GM10248 (cell line): Measurements from ENCODE around the gene DEDD2.

Experiments
- CTCF ChIA-PET: fragments of 300-600 bp; sonication (Branson Sonifier 250); formaldehyde crosslinking; extraction: SDS; loops from one replicate; lab custom pipeline; 2021; ENCODE audit warnings: antibody characterized with exemption; lab: Yijun Ruan, JAX
- POLR2A ChIA-PET: fragments of 350-650 bp; sonication (Branson Sonifier 250); formaldehyde crosslinking; extraction: SDS; loops from one replicate; lab custom pipeline; 2020; ENCODE audit warnings: antibody characterized with exemption; lab: Yijun Ruan, JAX
- DNase-seq: peaks from one replicate; pipeline ENCODE4 v3.0.0; 2012; ENCODE audit errors: extremely low spot score
- CTCF ChIP-seq: IDR thresholded peaks from 2 replicates; pipeline ENCODE4 v1.5.1; 2012; ENCODE audit warnings: mild to moderate bottlenecking, low read depth; ENCODE audit errors: extremely low read depth, missing control alignments, control extremely low read depth

The DEDD2 gene

GRCh38 chr19:42169486-42170413 is 47.7 kb downstream of the DEDD2 start:
- no peak for DNase-seq
- no peak for TF ChIP-seq CTCF
- ChIA-PET CTCF (no interaction called here), POLR2A (no interaction called here)

- TF ChIP-seq CTCF = no peak
- ChIA-PET POLR2A (no interaction called here), CTCF (no interaction called here)
- DNase-seq = no peak
Measured at GRCh38 chr19:42168206-42168605, 49.3 kb downstream of the DEDD2 start.

GRCh38 chr19:42166316-42166715 is 51.2 kb downstream of the DEDD2 start:
- DNase-seq = no peak
- ChIA-PET CTCF (interaction anchor here (1.1 kb wide), 1 partner anchor 60 kb away, joined by 3 read pairs; no protein-coding TSS in a partner anchor), POLR2A (no interaction called here)
- no peak for TF ChIP-seq CTCF

- no peak for TF ChIP-seq CTCF
- CTCF ChIA-PET = interaction anchor here (1.1 to 2.1 kb wide), 5 partner anchors 24 to 82 kb away, joined by 3 to 6 read pairs (median 3); partner anchors contain the start of gene POU2F2
- POLR2A ChIA-PET = interaction anchor here (0.6 kb wide), 1 partner anchor 1614 kb away, joined by 5 read pairs; no protein-coding TSS in a partner anchor
- no peak for DNase-seq
Measured at GRCh38 chr19:42165146-42165545, 52.3 kb downstream of the DEDD2 start.

GRCh38 chr19:42161616-42162263 is 55.7 kb downstream of the DEDD2 start:
- TF ChIP-seq CTCF = no peak
- ChIA-PET POLR2A (no interaction called here), CTCF (interaction anchor here (1.0 to 1.1 kb wide), 2 partner anchors 15 to 23 kb away, joined by 3 read pairs; no protein-coding TSS in a partner anchor)
- DNase-seq = no peak

GRCh38 chr19:42159942-42160341 is 57.5 kb downstream of the DEDD2 start:
- CTCF ChIA-PET = interaction anchor here (0.8 to 2.9 kb wide), 3 partner anchors 27 to 279 kb away, joined by 3 to 10 read pairs (median 9); partner anchors contain the start of gene POU2F2
- no peak for DNase-seq
- no peak for TF ChIP-seq CTCF
- POLR2A ChIA-PET = no interaction called here
